WTC11 (cell line): ENCODE results near the gene MORC4. TPM values are rescaled to one million over a fixed set of nuclear protein-coding genes. Genes with fewer than 3 reads are reported as not detected.

Source experiments
- ATAC-seq: fragments of 200-7000 bp; cut with Tn5 transposase; 2 replicates; pipeline ENCODE4 v1.10.0; 2021; ENCODE audit warnings: mild to moderate bottlenecking, moderate library complexity
- CTCF ChIA-PET: fragments of 300-600 bp; sonication (Branson Sonifier 250); formaldehyde crosslinking; loops from one replicate; lab custom pipeline; 2021; ENCODE audit warnings: antibody characterized with exemption; lab: Charles Lee
- POLR2A ChIA-PET: fragments of 350-600 bp; sonication (Branson Sonifier 250); formaldehyde crosslinking; loops from one replicate; lab custom pipeline; 2021; ENCODE audit warnings: antibody characterized with exemption; lab: Charles Lee
- DNase-seq: peaks from one replicate; pipeline ENCODE4 v3.0.0; 2021; ENCODE audit warnings: low spot score
- H3K27ac Mint-ChIP-seq: 2 replicates; pipeline ENCODE4 v1.8.0; 2021; ENCODE audit warnings: mixed read lengths
- H3K27me3 Mint-ChIP-seq: 2 replicates; pipeline ENCODE4 v1.8.0; 2021; ENCODE audit warnings: low read depth, mild to moderate bottlenecking, moderate library complexity, mixed read lengths
- H3K36me3 Mint-ChIP-seq: 2 replicates; pipeline ENCODE4 v1.8.0; 2021; ENCODE audit warnings: mixed read lengths
- H3K4me1 Mint-ChIP-seq: 2 replicates; pipeline ENCODE4 v1.8.0; 2022; ENCODE audit warnings: mixed read lengths
- H3K4me3 Mint-ChIP-seq: 2 replicates; pipeline ENCODE4 v1.8.0; 2021; ENCODE audit warnings: mild to moderate bottlenecking, moderate library complexity, mixed read lengths
- H3K9me3 Mint-ChIP-seq: 2 replicates; pipeline ENCODE4 v1.8.0; 2021; ENCODE audit warnings: mixed read lengths
- ATF1 ChIP-seq: sonication (generic); formaldehyde crosslinking; IDR thresholded peaks from 2 replicates; pipeline ENCODE4 v1.8.1; 2023; ENCODE audit warnings: mild to moderate bottlenecking, moderate library complexity, missing genetic modification reagents
- ATF2 ChIP-seq: sonication (generic); formaldehyde crosslinking; IDR thresholded peaks from 2 replicates; pipeline ENCODE4 v1.8.1; 2022; ENCODE audit warnings: low read depth, missing genetic modification reagents, borderline replicate concordance
- ATF3 ChIP-seq: sonication (generic); formaldehyde crosslinking; conservative IDR thresholded peaks from 2 replicates; pipeline ENCODE4 v1.8.1; 2022; ENCODE audit warnings: mild to moderate bottlenecking, missing genetic modification reagents
- ATF6 ChIP-seq: sonication (generic); formaldehyde crosslinking; IDR thresholded peaks from 2 replicates; pipeline ENCODE4 v1.8.1; 2023; ENCODE audit warnings: mild to moderate bottlenecking, missing genetic modification reagents
- CDX4 ChIP-seq: fragments of 250-450 bp; sonication (Bioruptor Pico); IDR thresholded peaks from 2 replicates; pipeline ENCODE4 v1.9.0; 2021; ENCODE audit warnings: moderate library complexity, mild to moderate bottlenecking, inconsistent platforms, borderline replicate concordance
- EMX1 ChIP-seq: fragments of 250-450 bp; sonication (Bioruptor Pico); IDR thresholded peaks from 2 replicates; pipeline ENCODE4 v1.8.0; 2021; ENCODE audit warnings: mild to moderate bottlenecking
- ESRRA ChIP-seq: sonication (generic); formaldehyde crosslinking; IDR thresholded peaks from 2 replicates; pipeline ENCODE4 v1.8.1; 2022; ENCODE audit warnings: mild to moderate bottlenecking, missing genetic modification reagents, borderline replicate concordance
- FOXK1 ChIP-seq: sonication (generic); formaldehyde crosslinking; IDR thresholded peaks from 2 replicates; pipeline ENCODE4 v1.8.0; 2022; ENCODE audit warnings: mild to moderate bottlenecking, moderate library complexity, missing genetic modification reagents
- GABPB1 ChIP-seq: sonication (generic); formaldehyde crosslinking; IDR thresholded peaks from 2 replicates; pipeline ENCODE4 v1.8.1; 2023; ENCODE audit warnings: mild to moderate bottlenecking, missing genetic modification reagents
- NFATC4 ChIP-seq: fragments of 250-450 bp; sonication (Bioruptor Pico); IDR thresholded peaks from 2 replicates; pipeline ENCODE4 v1.9.0; 2021; ENCODE audit warnings: mild to moderate bottlenecking
- NR2C2 ChIP-seq: sonication (generic); formaldehyde crosslinking; IDR thresholded peaks from 2 replicates; pipeline ENCODE4 v1.8.0; 2022; ENCODE audit warnings: mild to moderate bottlenecking, missing genetic modification reagents
- NR3C1 ChIP-seq: sonication (generic); formaldehyde crosslinking; conservative IDR thresholded peaks from 2 replicates; pipeline ENCODE4 v1.8.1; 2023; ENCODE audit warnings: low read depth, mild to moderate bottlenecking, missing genetic modification reagents
- OVOL2 ChIP-seq: fragments of 250-450 bp; sonication (Bioruptor Pico); IDR thresholded peaks from 2 replicates; pipeline ENCODE4 v1.9.0; 2021; ENCODE audit warnings: mild to moderate bottlenecking, borderline replicate concordance
- TCF7 ChIP-seq: sonication (generic); formaldehyde crosslinking; IDR thresholded peaks from 2 replicates; pipeline ENCODE4 v1.8.0; 2022; ENCODE audit warnings: mild to moderate bottlenecking, low read depth, missing genetic modification reagents, moderate library complexity
- ZBTB43 ChIP-seq: sonication (generic); formaldehyde crosslinking; IDR thresholded peaks from 2 replicates; pipeline ENCODE4 v1.8.1; 2023; ENCODE audit warnings: mild to moderate bottlenecking, missing genetic modification reagents
- ZNF232 ChIP-seq: sonication (generic); formaldehyde crosslinking; IDR thresholded peaks from 2 replicates; pipeline ENCODE4 v1.8.0; 2022; ENCODE audit warnings: mild to moderate bottlenecking, missing genetic modification reagents
- ZNF317 ChIP-seq: sonication (generic); formaldehyde crosslinking; IDR thresholded peaks from 2 replicates; pipeline ENCODE4 v1.8.1; 2023; ENCODE audit warnings: low read depth, mild to moderate bottlenecking, moderate library complexity, missing genetic modification reagents, borderline replicate concordance
- ZNF416 ChIP-seq: fragments of 250-450 bp; sonication (Bioruptor Pico); IDR thresholded peaks from 2 replicates; pipeline ENCODE4 v1.9.0; 2021; ENCODE audit warnings: mild to moderate bottlenecking, inconsistent platforms
- total RNA-seq: library from RNA; stranded (reverse); gene quantifications from 3 replicates; pipeline ENCODE4 v1.2.3, GENCODE V29; 2021
- TF ChIP-seq, protein P1 (sequence below): sonication (generic); formaldehyde crosslinking; IDR thresholded peaks from 2 replicates; pipeline ENCODE4 v1.8.0; 2022; ENCODE audit warnings: mild to moderate bottlenecking, missing genetic modification reagents
- TF ChIP-seq, protein P2 (sequence below): sonication (generic); formaldehyde crosslinking; IDR thresholded peaks from 2 replicates; pipeline ENCODE4 v1.8.1; 2023; ENCODE audit warnings: mild to moderate bottlenecking, missing genetic modification reagents, moderate library complexity

The MORC4 gene
- total RNA-seq, 1 experiment from 2014 or later, result 4.6 TPM

- TF ChIP-seq, protein P1, sequence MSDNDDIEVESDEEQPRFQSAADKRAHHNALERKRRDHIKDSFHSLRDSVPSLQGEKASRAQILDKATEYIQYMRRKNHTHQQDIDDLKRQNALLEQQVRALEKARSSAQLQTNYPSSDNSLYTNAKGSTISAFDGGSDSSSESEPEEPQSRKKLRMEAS, result no peak
- no peak for TF ChIP-seq ESRRA
- TF ChIP-seq NR3C1 (CRISPR knock-in tag), result no peak
- TF ChIP-seq ATF1 (CRISPR knock-in tag), result no peak
- no peak for TF ChIP-seq NR2C2 (CRISPR knock-in tag)
- TF ChIP-seq TCF7 (CRISPR knock-in tag), result no peak
- TF ChIP-seq ATF2, result no peak
Measured at GRCh38 chrX:106980952-106981626, 18.9 kb downstream of the MORC4 start (continued).

- ChIA-PET POLR2A (no interaction called here), CTCF (no interaction called here)
- no peaks in the 10 kb centered on the region for H3K27me3 Mint-ChIP-seq
- no peaks in the 10 kb centered on the region for H3K9me3 Mint-ChIP-seq
- ATAC-seq, result no peak
- no peaks in the 10 kb centered on the region for H3K4me1 Mint-ChIP-seq
- TF ChIP-seq ATF3, result no peak
- TF ChIP-seq ZNF232 (CRISPR knock-in tag), result no peak
- TF ChIP-seq ZNF317 (CRISPR knock-in tag), result no peak
- TF ChIP-seq OVOL2 (CRISPR knock-in tag), result no peak
- no peak for TF ChIP-seq ATF6 (CRISPR knock-in tag)
- TF ChIP-seq CDX4, result no peak
- TF ChIP-seq ZBTB43 (CRISPR knock-in tag), result no peak
- TF ChIP-seq, protein P1, result no peak
- no peak for TF ChIP-seq NFATC4 (CRISPR knock-in tag)
- TF ChIP-seq, protein P2, sequence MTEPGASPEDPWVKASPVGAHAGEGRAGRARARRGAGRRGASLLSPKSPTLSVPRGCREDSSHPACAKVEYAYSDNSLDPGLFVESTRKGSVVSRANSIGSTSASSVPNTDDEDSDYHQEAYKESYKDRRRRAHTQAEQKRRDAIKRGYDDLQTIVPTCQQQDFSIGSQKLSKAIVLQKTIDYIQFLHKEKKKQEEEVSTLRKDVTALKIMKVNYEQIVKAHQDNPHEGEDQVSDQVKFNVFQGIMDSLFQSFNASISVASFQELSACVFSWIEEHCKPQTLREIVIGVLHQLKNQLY (CRISPR knock-in tag), result no peak
- TF ChIP-seq EMX1 (CRISPR knock-in tag), result no peak
- TF ChIP-seq FOXK1 (CRISPR knock-in tag), result no peak
- no peak for TF ChIP-seq GABPB1 (CRISPR knock-in tag)
- TF ChIP-seq ZNF416 (CRISPR knock-in tag), result no peak
- no peaks in the 10 kb centered on the region for H3K36me3 Mint-ChIP-seq
- no peak overlapping the region for H3K27ac Mint-ChIP-seq
- no peak overlapping the region for H3K4me3 Mint-ChIP-seq
- DNase-seq, result no peak
Measured at GRCh38 chrX:106976416-106976815, 23.6 kb downstream of the MORC4 start.
